Measurements from ENCODE around the gene ARHGAP1.

Gene ARHGAP1

GRCh38 chr11:46700241-46701077 lies at the start of gene ARHGAP1, which contains the start of gene ZNF408:
ARHGAP1 (minus strand) TSS chr11:46700619; CDS start chr11:46696107, 4,512 bp downstream.
ZNF408 (plus strand) TSS chr11:46701031; CDS start chr11:46701048, 17 bp downstream.
- H3K4me3 ChIP-seq (replicated peaks in 1 of 2; ENCODE audit: low read depth in 2 of 2, low read length in 2 of 2) = peak within 1 kb of the TSS; percentile 69 to 99
- no peak for TF ChIP-seq CTCF (IDR thresholded peaks at IDR 0.05; ENCODE audit: low read depth, low read length)
- DNase-seq (ENCODE audit: low read depth in 2 of 2) = peak; percentile 99

GRCh38 chr11:46747150-46747549 lies 46.7 kb upstream of the ARHGAP1 start:
- no peak for TF ChIP-seq CTCF (IDR thresholded peaks at IDR 0.05; ENCODE audit: low read depth, low read length)
- H3K4me3 ChIP-seq (replicated peaks in 1 of 2; ENCODE audit: low read depth in 2 of 2, low read length in 2 of 2) = no peak overlapping the region
- DNase-seq (ENCODE audit: low read depth in 2 of 2) = no peak

- TF ChIP-seq CTCF (IDR thresholded peaks at IDR 0.05; ENCODE audit: low read depth, low read length) = no peak
- no peak overlapping the region for H3K4me3 ChIP-seq (replicated peaks in 1 of 2; ENCODE audit: low read depth in 2 of 2, low read length in 2 of 2)
- no peak for DNase-seq (ENCODE audit: low read depth in 2 of 2)
Measured at GRCh38 chr11:46745995-46746394, 45.6 kb upstream of the ARHGAP1 start.

- no peak overlapping the region for H3K4me3 ChIP-seq (replicated peaks in 1 of 2; ENCODE audit: low read depth in 2 of 2, low read length in 2 of 2)
- no peak for DNase-seq (ENCODE audit: low read depth in 2 of 2)
- TF ChIP-seq CTCF (IDR thresholded peaks at IDR 0.05; ENCODE audit: low read depth, low read length) = no peak
Measured at GRCh38 chr11:46745328-46745727, 44.9 kb upstream of the ARHGAP1 start.

- no peak for TF ChIP-seq CTCF (IDR thresholded peaks at IDR 0.05; ENCODE audit: low read depth, low read length)
- H3K4me3 ChIP-seq (replicated peaks in 1 of 2; ENCODE audit: low read depth in 2 of 2, low read length in 2 of 2) = no peak overlapping the region
- no peak for DNase-seq (ENCODE audit: low read depth in 2 of 2)
Measured at GRCh38 chr11:46743693-46744339, 43.4 kb upstream of the ARHGAP1 start.

- no peak for DNase-seq (ENCODE audit: low read depth in 2 of 2)
- no peak overlapping the region for H3K4me3 ChIP-seq (replicated peaks in 1 of 2; ENCODE audit: low read depth in 2 of 2, low read length in 2 of 2)
- TF ChIP-seq CTCF (IDR thresholded peaks at IDR 0.05; ENCODE audit: low read depth, low read length) = no peak
Measured at GRCh38 chr11:46743043-46743442, 42.6 kb upstream of the ARHGAP1 start.
